Upper lobe of left lung (tissue), 6 donors: ENCODE data around the gene OR1F1. TPM values are rescaled to one million over a fixed set of nuclear protein-coding genes. Genes with fewer than 3 reads are reported as not detected.
A peak's percentile ranks its signal among the peaks of the same experiment; 100 is the strongest.

ENCODE experiments used
- ATAC-seq, 2 donors: fragments of 200-7000 bp; cut with Tn5 transposase; one replicate each; pipeline ENCODE4 v1.9.1; 2022; ENCODE audit warnings: mild to moderate bottlenecking in 2 of 2, moderate library complexity in 2 of 2; ENCODE audit not compliant: low FRiP score in 2 of 2
- DNase-seq, 2 donors: peaks; one replicate each; pipeline ENCODE4 v3.0.0-alpha.2; 2019 to 2020
- H3K27ac ChIP-seq, 4 donors: fragments of 200-600 bp; sonication (generic); one replicate each; pipeline ENCODE4 v1.5.1; 2016 to 2019
- H3K27me3 ChIP-seq, 4 donors: fragments of 200-600 bp; sonication (generic); one replicate each; pipeline ENCODE4 v1.5.1; 2017 to 2019
- H3K36me3 ChIP-seq, 4 donors: fragments of 200-600 bp; sonication (generic); one replicate each; pipeline ENCODE4 v1.5.1; 2016 to 2019
- H3K4me1 ChIP-seq, 4 donors: fragments of 200-600 bp; sonication (generic); one replicate each; pipeline ENCODE4 v1.5.1; 2018 to 2019
- H3K4me3 ChIP-seq, 4 donors: fragments of 200-600 bp; sonication (generic); one replicate each; pipeline ENCODE4 v1.5.1; 2017 to 2019; ENCODE audit warnings: mild to moderate bottlenecking in 2 of 4, moderate library complexity in 1 of 4
- H3K9me3 ChIP-seq, 4 donors: fragments of 200-600 bp; sonication (generic); one replicate each; pipeline ENCODE4 v1.5.1; 2018 to 2019
- EP300 ChIP-seq, 4 donors: sonication (generic); formaldehyde crosslinking; IDR thresholded peaks; one replicate each; pipeline ENCODE4 v1.5.1; 2017; ENCODE audit warnings: antibody characterized with exemption in 4 of 4, control low read depth in 2 of 4
- POLR2A ChIP-seq, 4 donors: fragments of 450-650 bp; IDR thresholded peaks; one replicate each; pipeline ENCODE4 v1.5.1; 2016 to 2017; ENCODE audit warnings: antibody characterized with exemption in 4 of 4, mild to moderate bottlenecking in 2 of 4
- POLR2AphosphoS5 ChIP-seq, 2 donors: sonication (generic); formaldehyde crosslinking; IDR thresholded peaks; one replicate each; pipeline ENCODE4 v1.5.1; 2017; ENCODE audit warnings: antibody characterized with exemption in 2 of 2
- WGBS, 2 donors: methylation state at CpG; one replicate each; pipeline ENCODE4 v1.1.5; 2017 to 2018; 5-methylcytosine and 5-hydroxymethylcytosine counted together
- total RNA-seq, 6 donors: library from RNA; depleted of rRNA in 4 of 6; stranded (reverse); fragments of >200 nt in 4 of 6; gene quantifications; one replicate each; pipeline versions ENCODE4 v1.1.0 to v1.2.1, GENCODE V29; 2016 to 2021
- TF ChIP-seq, protein P1 (sequence below), 6 experiments: fragments of 450-650 bp in 4 of 6; fragments of 200-600 bp in 2 of 6; sonication (generic) in 2 of 6; IDR thresholded peaks; one replicate each; pipeline ENCODE4 v1.5.1; 2016 to 2019; ENCODE audit warnings: antibody characterized with exemption in 6 of 6
- donor health status: DM: no; HTN: no; CAD: no; lungs with moderate emphysema.
- donor health status: DM: no; HTN: yes; CAD: no; lungs with severe emphysema.

The OR1F1 gene
- total RNA-seq, 6 donors from 2014 or later: not detected

DNA sequence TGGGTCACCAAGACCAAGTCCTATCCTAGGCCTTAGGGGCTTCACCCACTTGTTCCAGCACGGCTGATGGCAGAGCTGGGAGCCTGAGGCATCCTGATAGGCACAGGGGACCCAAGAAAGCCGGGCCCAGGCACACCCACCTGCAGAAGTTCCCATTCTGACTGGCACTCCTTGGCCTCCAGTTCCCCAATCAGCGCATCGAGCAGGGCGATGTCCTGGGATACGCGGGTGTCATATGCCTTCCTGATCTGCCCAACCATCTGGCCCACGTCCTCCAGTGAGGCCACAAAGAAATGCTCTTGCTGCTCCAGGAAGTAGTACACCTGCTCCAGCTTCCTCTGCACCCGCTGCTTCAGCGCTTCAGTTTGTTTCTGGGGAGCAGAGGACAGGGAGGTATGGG, 58.9 kb downstream of the OR1F1 start:
- Histone ChIP-seq H3K9me3 (no peaks in the 10 kb centered on the region), H3K4me3 (no peak overlapping the region), H3K4me1 (no peaks in the 10 kb centered on the region), H3K27ac (no peak overlapping the region), H3K36me3 (no peaks in the 10 kb centered on the region), H3K27me3 (no peaks in the 10 kb centered on the region)
- DNase-seq (no peak), ATAC-seq (peak in 1 of 2 donors; percentile 37)
- TF ChIP-seq EP300 (IDR thresholded peaks at IDR 0.05) (no peak), POLR2AphosphoS5 (IDR thresholded peaks at IDR 0.05) (no peak), POLR2A (IDR thresholded peaks at IDR 0.05) (no peak)
- TF ChIP-seq, protein P1, sequence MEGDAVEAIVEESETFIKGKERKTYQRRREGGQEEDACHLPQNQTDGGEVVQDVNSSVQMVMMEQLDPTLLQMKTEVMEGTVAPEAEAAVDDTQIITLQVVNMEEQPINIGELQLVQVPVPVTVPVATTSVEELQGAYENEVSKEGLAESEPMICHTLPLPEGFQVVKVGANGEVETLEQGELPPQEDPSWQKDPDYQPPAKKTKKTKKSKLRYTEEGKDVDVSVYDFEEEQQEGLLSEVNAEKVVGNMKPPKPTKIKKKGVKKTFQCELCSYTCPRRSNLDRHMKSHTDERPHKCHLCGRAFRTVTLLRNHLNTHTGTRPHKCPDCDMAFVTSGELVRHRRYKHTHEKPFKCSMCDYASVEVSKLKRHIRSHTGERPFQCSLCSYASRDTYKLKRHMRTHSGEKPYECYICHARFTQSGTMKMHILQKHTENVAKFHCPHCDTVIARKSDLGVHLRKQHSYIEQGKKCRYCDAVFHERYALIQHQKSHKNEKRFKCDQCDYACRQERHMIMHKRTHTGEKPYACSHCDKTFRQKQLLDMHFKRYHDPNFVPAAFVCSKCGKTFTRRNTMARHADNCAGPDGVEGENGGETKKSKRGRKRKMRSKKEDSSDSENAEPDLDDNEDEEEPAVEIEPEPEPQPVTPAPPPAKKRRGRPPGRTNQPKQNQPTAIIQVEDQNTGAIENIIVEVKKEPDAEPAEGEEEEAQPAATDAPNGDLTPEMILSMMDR (IDR thresholded peaks at IDR 0.05): no peak
- WGBS, 2 donors: 75 to 80% methylated on average over 1 to 10 of the region's 10 CpGs

DNA sequence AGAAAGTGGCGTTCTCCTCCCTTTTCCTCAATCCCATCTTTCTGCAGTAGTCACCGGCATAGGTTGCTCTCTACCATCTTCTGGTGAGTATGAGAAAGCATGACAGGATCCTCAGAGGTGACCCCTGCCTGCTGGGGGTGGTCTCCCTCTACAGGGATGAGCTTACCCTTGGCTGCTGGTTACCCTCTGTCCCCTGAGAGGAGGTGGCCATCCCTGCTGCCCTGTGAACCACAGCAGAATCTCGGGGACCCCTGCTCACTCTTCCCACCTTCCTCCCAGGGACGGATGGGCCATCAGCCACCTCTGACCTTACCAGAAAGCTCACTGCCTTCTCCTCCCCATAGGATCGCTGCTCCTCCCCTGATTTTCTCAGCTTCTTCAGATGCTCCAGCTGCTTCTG, 60.6 kb downstream of the OR1F1 start:
- Histone ChIP-seq H3K36me3 (no peaks in the 10 kb centered on the region), H3K4me3 (no peak overlapping the region), H3K27ac (no peak overlapping the region), H3K9me3 (no peaks in the 10 kb centered on the region), H3K4me1 (no peaks in the 10 kb centered on the region), H3K27me3 (no peaks in the 10 kb centered on the region)
- 72 to 79% methylated on average over 5 of the region's 5 CpGs for WGBS, 2 donors
- TF ChIP-seq, protein P1 (IDR thresholded peaks at IDR 0.05): no peak
- TF ChIP-seq POLR2A (IDR thresholded peaks at IDR 0.05) (no peak), EP300 (IDR thresholded peaks at IDR 0.05) (no peak), POLR2AphosphoS5 (IDR thresholded peaks at IDR 0.05) (no peak)
- ATAC-seq (no peak), DNase-seq (no peak)

DNA sequence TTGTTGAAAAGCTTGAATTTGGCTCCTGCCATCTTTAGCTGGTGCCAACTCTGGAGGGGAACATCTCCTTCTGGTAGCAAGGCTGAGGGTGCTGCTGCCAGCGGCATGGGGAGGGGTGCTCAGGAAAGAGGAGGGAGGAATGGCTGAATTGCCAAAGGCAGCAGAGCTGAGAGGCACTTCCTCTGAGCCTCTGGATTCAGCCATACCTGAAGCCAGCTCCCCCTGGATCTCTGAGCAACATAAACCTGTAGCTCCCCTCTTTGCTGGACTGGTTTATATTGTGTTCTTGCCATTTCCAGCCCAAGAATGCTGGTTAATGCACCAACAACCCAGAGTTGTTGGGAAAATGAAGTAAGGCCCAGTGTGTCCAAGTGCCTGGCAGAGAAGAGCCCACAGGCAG, 61.0 kb downstream of the OR1F1 start:
- H3K27ac ChIP-seq: no peak overlapping the region
- no peaks in the 10 kb centered on the region for H3K9me3 ChIP-seq
- no peak overlapping the region for H3K4me3 ChIP-seq
- 85 to 91% methylated on average over 1 of the region's 1 CpG for WGBS, 2 donors
- H3K27me3 ChIP-seq: no peaks in the 10 kb centered on the region
- no peak for DNase-seq
- no peaks in the 10 kb centered on the region for H3K4me1 ChIP-seq
- no peak for ATAC-seq
- H3K36me3 ChIP-seq: no peaks in the 10 kb centered on the region
- TF ChIP-seq POLR2AphosphoS5 (IDR thresholded peaks at IDR 0.05): no peak
- no peak for TF ChIP-seq POLR2A (IDR thresholded peaks at IDR 0.05)
- no peak for TF ChIP-seq EP300 (IDR thresholded peaks at IDR 0.05)
- TF ChIP-seq, protein P1 (IDR thresholded peaks at IDR 0.05): no peak

DNA sequence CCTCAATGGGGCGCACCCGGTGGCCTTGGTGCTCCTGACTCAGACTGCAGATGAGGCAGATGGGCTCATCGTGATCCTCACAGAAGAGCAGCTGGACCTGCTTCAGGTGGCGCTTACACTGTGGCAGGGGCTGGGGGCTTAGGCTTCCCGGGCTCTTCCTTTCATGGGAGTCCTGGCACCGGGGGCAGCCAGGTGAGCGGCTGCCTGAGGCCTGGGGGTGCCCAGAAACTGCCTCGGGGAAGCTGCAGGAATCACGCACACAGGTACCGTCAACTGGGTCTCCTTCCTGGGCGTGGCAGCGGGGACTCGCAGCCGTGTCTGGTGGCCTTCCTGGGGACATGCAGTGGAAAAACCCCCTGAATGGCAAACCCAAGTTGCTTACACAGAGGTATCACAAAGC, 61.4 kb downstream of the OR1F1 start:
- Histone ChIP-seq H3K4me3 (no peak overlapping the region), H3K36me3 (no peaks in the 10 kb centered on the region), H3K27me3 (no peaks in the 10 kb centered on the region), H3K9me3 (no peaks in the 10 kb centered on the region), H3K4me1 (no peaks in the 10 kb centered on the region), H3K27ac (no peak overlapping the region)
- 60 to 78% methylated on average over 1 to 14 of the region's 14 CpGs for WGBS, 2 donors
- DNase-seq (peak in 1 of 2 donors; percentile 40), ATAC-seq (no peak)
- no peak for TF ChIP-seq POLR2AphosphoS5 (IDR thresholded peaks at IDR 0.05)
- no peak for TF ChIP-seq EP300 (IDR thresholded peaks at IDR 0.05)
- TF ChIP-seq, protein P1 (IDR thresholded peaks at IDR 0.05): no peak
- TF ChIP-seq POLR2A (IDR thresholded peaks at IDR 0.05): no peak

DNA sequence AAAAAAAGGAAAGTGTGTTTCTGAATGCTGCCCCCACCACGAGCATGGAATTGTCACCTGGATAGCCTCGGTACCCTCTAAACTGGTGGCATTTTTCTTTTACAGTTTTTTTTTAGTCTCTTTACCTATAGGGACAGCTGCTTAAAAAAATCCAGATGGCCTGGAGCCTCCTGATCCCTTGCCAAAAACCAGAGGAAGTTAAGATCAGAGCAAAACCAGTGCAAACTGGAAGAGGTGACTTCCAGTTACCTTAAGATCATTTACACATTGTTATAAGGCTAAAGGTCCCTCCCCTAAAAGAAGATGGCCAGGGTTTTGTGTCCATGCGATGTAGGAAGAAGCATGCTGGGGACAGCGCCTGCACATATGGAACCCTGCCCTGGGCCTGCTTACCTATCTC, 65.0 kb downstream of the OR1F1 start:
- 74 to 81% methylated on average over 4 of the region's 4 CpGs for WGBS, 2 donors
- TF ChIP-seq EP300 (IDR thresholded peaks at IDR 0.05): no peak
- no peak for TF ChIP-seq POLR2A (IDR thresholded peaks at IDR 0.05)
- TF ChIP-seq POLR2AphosphoS5 (IDR thresholded peaks at IDR 0.05): no peak
- TF ChIP-seq, protein P1 (IDR thresholded peaks at IDR 0.05): no peak
- Histone ChIP-seq H3K9me3 (no peaks in the 10 kb centered on the region), H3K36me3 (no peaks in the 10 kb centered on the region), H3K4me3 (no peak overlapping the region), H3K27me3 (no peaks in the 10 kb centered on the region), H3K27ac (no peak overlapping the region), H3K4me1 (peaks cover 0 to 4% (median 0%) of the 10 kb centered on the region in 4 donors)
- ATAC-seq (no peak), DNase-seq (no peak)
